HepG2 (cell line): ENCODE data around the gene RAP1GAP2. TPM values are rescaled to one million over a fixed set of nuclear protein-coding genes. Genes with fewer than 3 reads are reported as not detected.

Experiments
- CCDC6 ChIP-seq: sonication (generic); formaldehyde crosslinking; IDR thresholded peaks from 2 replicates; pipeline ENCODE4 v1.8.1; 2022; ENCODE audit warnings: mild to moderate bottlenecking, missing genetic modification reagents, moderate library complexity
- ETV5 ChIP-seq: IDR thresholded peaks from 2 replicates; pipeline ENCODE4 v1.6.1; 2018; ENCODE audit warnings: missing biosample characterization, missing genetic modification reagents, inconsistent platforms, borderline replicate concordance
- FOSL2 ChIP-seq: sonication (generic); formaldehyde crosslinking; IDR thresholded peaks from 2 replicates; pipeline ENCODE4 v1.4.0; 2020; ENCODE audit warnings: missing genetic modification reagents
- FOXO4 ChIP-seq: sonication (generic); formaldehyde crosslinking; conservative IDR thresholded peaks from 2 replicates; pipeline ENCODE4 v1.8.1; 2023; ENCODE audit warnings: missing genetic modification reagents
- HIVEP1 ChIP-seq: sonication (generic); formaldehyde crosslinking; IDR thresholded peaks from 2 replicates; pipeline ENCODE4 v1.4.0; 2020; ENCODE audit warnings: mild to moderate bottlenecking, missing genetic modification reagents
- IKZF1 ChIP-seq: fragments of 450-650 bp; IDR thresholded peaks from 2 replicates; pipeline ENCODE4 v1.7.1; 2016
- KMT2A ChIP-seq: sonication (generic); formaldehyde crosslinking; IDR thresholded peaks from 2 replicates; pipeline ENCODE4 v1.4.0; 2020; ENCODE audit warnings: missing genetic modification reagents
- NFIB ChIP-seq: sonication (generic); formaldehyde crosslinking; IDR thresholded peaks from 2 replicates; pipeline ENCODE4 v1.9.0; 2021; ENCODE audit warnings: missing genetic modification reagents, mild to moderate bottlenecking, borderline replicate concordance
- PCBP2 ChIP-seq: fragments of 200-400 bp; formaldehyde crosslinking; optimal IDR thresholded peaks from 2 replicates; pipeline ENCODE3; 2018; ENCODE audit warnings: low read length, low read depth; ENCODE audit not compliant: poor library complexity, severe bottlenecking
- PRDM15 ChIP-seq: sonication (generic); formaldehyde crosslinking; IDR thresholded peaks from 2 replicates; pipeline ENCODE4 v1.4.0; 2020; ENCODE audit warnings: missing genetic modification reagents
- TFDP1 ChIP-seq: IDR thresholded peaks from 2 replicates; pipeline ENCODE4 v1.6.1; 2016; ENCODE audit warnings: missing compliant biosample characterization, missing genetic modification reagents, borderline replicate concordance
- TP53 ChIP-seq: sonication (generic); formaldehyde crosslinking; conservative IDR thresholded peaks from 2 replicates; pipeline ENCODE4 v1.4.0; 2020; ENCODE audit warnings: missing genetic modification reagents
- ZBTB34 ChIP-seq: sonication (generic); formaldehyde crosslinking; IDR thresholded peaks from 2 replicates; pipeline ENCODE4 v1.8.0; 2022; ENCODE audit warnings: mild to moderate bottlenecking, missing genetic modification reagents
- ZGPAT ChIP-seq: IDR thresholded peaks from 2 replicates; pipeline ENCODE4 v1.6.1; 2016; ENCODE audit warnings: mild to moderate bottlenecking
- ZKSCAN5 ChIP-seq: sonication (generic); formaldehyde crosslinking; IDR thresholded peaks from 2 replicates; pipeline ENCODE4 v1.5.1; 2020; ENCODE audit warnings: mild to moderate bottlenecking, missing genetic modification reagents
- ZNF160 ChIP-seq: sonication (generic); formaldehyde crosslinking; IDR thresholded peaks from 2 replicates; pipeline ENCODE4 v1.8.0; 2022; ENCODE audit warnings: mild to moderate bottlenecking, inconsistent platforms, missing genetic modification reagents
- ZNF280B ChIP-seq: sonication (generic); formaldehyde crosslinking; IDR thresholded peaks from 2 replicates; pipeline ENCODE4 v1.5.0; 2020; ENCODE audit warnings: missing genetic modification reagents, mild to moderate bottlenecking, borderline replicate concordance
- ZNF430 ChIP-seq: sonication (generic); formaldehyde crosslinking; IDR thresholded peaks from 2 replicates; pipeline ENCODE4 v1.9.0; 2021; ENCODE audit warnings: mild to moderate bottlenecking, missing genetic modification reagents
- polyA plus RNA-seq, 8 experiments: library from polyadenylated mRNA; depleted of rRNA in 3 of 8; stranded (reverse) in 7 of 8; unstranded in 1 of 8; fragments of >200 nt; fragmentation: Illumina TruSeq in 4 of 8; extraction: Trizol in 4 of 8; gene quantifications; 2 replicates each; pipeline versions ENCODE4 v1.2.1 to v1.2.3, GENCODE V29; 2011 to 2016; ENCODE audit warnings: low read depth in 4 of 8, missing spikeins in 1 of 8, mixed read lengths in 1 of 8; ENCODE audit not compliant: insufficient read depth in 1 of 8
- total RNA-seq, 5 experiments: library from RNA; depleted of rRNA; stranded (reverse); fragments of >200 nt; fragmentation: Illumina TruSeq; extraction: Trizol; gene quantifications; 2 replicates each; pipeline ENCODE4 v1.2.3, GENCODE V29; 2016; ENCODE audit warnings: low read depth in 1 of 5

The RAP1GAP2 gene
- total and polyA plus RNA-seq, 2 of the 13 experiments (the other 11 are each of a cell fraction or from before 2014, with no cell fraction given) = 10.9 to 12.0 TPM

- TF ChIP-seq FOXO4 (CRISPR knock-in tag) (no peak), TFDP1 (CRISPR knock-in tag) (no peak), KMT2A (CRISPR knock-in tag) (0 out of 2 replicates have a peak, but pooled peaks have one; percentile 22), IKZF1 (no peak), PRDM15 (no peak), HIVEP1 (CRISPR knock-in tag) (no peak), NFIB (CRISPR knock-in tag) (no peak), ZKSCAN5 (CRISPR knock-in tag) (no peak), FOSL2 (no peak), CCDC6 (CRISPR knock-in tag) (no peak; the same call in 1 of the 2 replicates), ETV5 (CRISPR knock-in tag) (peak; percentile 23; the same call in 1 of the 2 replicates), ZNF430 (CRISPR knock-in tag) (0 out of 2 replicates have a peak, but pooled peaks have one; percentile 67), ZGPAT (peak; percentile 50; the same call in 1 of the 2 replicates), ZBTB34 (CRISPR knock-in tag) (no peak), PCBP2 (no peak), ZNF280B (CRISPR knock-in tag) (no peak), TP53 (CRISPR knock-in tag) (no peak), ZNF160 (no peak)
Observed at GRCh38 chr17:3048727-3049471, 252.7 kb downstream of the RAP1GAP2 start (continued).
